Liver (tissue), 9 donors: ENCODE measurements around the gene MBNL2. TPM values are rescaled to one million over a fixed set of nuclear protein-coding genes. Genes with fewer than 3 reads are reported as not detected.
A peak's percentile ranks its signal among the peaks of the same experiment; 100 is the strongest.

Experiments
- DNase-seq: peaks from one replicate; pipeline ENCODE4 v3.0.0-alpha.2; 2017; ENCODE audit warnings: low spot score
- H3K27ac ChIP-seq, 2 donors: one replicate each; pipeline ENCODE4 v1.7.0; 2013; ENCODE audit warnings: inconsistent platforms in 2 of 2, low read length in 2 of 2, control low read depth in 1 of 2, low read depth in 1 of 2, mild to moderate bottlenecking in 1 of 2
- H3K27me3 ChIP-seq, 4 donors: one replicate each; pipeline versions ENCODE4 v1.6.1 to v1.7.0; 2013; ENCODE audit warnings: low read length in 3 of 4, inconsistent platforms in 1 of 4, mild to moderate bottlenecking in 1 of 4, moderate library complexity in 1 of 4; ENCODE audit not compliant: control insufficient read depth in 4 of 4, insufficient read depth in 4 of 4
- H3K36me3 ChIP-seq, 4 donors: one replicate each; pipeline versions ENCODE4 v1.6.1 to v1.7.0; 2013; ENCODE audit warnings: low read length in 3 of 4, mild to moderate bottlenecking in 3 of 4, low read depth in 1 of 4, moderate library complexity in 1 of 4; ENCODE audit not compliant: control insufficient read depth in 4 of 4, insufficient read depth in 3 of 4
- H3K4me1 ChIP-seq, 4 donors: one replicate each; pipeline versions ENCODE4 v1.6.1 to v1.7.0; 2013; ENCODE audit warnings: low read length in 3 of 4, mild to moderate bottlenecking in 3 of 4, moderate library complexity in 1 of 4; ENCODE audit not compliant: control insufficient read depth in 4 of 4, insufficient read depth in 4 of 4
- H3K4me3 ChIP-seq, 3 donors: one replicate each; pipeline versions ENCODE4 v1.6.1 to v1.7.0; 2013; ENCODE audit warnings: low read length in 3 of 3, control low read depth in 1 of 3, low read depth in 1 of 3, mild to moderate bottlenecking in 1 of 3
- H3K9ac ChIP-seq, 2 donors: one replicate each; pipeline ENCODE4 v1.7.0; 2013; ENCODE audit warnings: low read length in 2 of 2, mild to moderate bottlenecking in 2 of 2, moderate library complexity in 2 of 2, control low read depth in 1 of 2, low read depth in 1 of 2
- H3K9me3 ChIP-seq, 4 donors: one replicate each; pipeline versions ENCODE4 v1.6.1 to v1.7.0; 2013; ENCODE audit warnings: low read length in 3 of 4; ENCODE audit not compliant: control insufficient read depth in 4 of 4
- EGR1 ChIP-seq, 2 donors: IDR thresholded peaks; 2 replicates each; pipeline ENCODE4 v1.6.1; 2016 to 2018; ENCODE audit warnings: antibody characterized with exemption in 2 of 2, low read depth in 2 of 2
- FOXA1 ChIP-seq: IDR thresholded peaks from 2 replicates; pipeline ENCODE4 v1.6.1; 2016; ENCODE audit warnings: antibody characterized with exemption
- FOXA2 ChIP-seq: IDR thresholded peaks from 2 replicates; pipeline ENCODE4 v1.6.1; 2016; ENCODE audit warnings: antibody characterized with exemption
- GABPA ChIP-seq, 2 donors: IDR thresholded peaks in 1 of 2; conservative IDR thresholded peaks in 1 of 2; 2 replicates each; pipeline ENCODE4 v1.6.1; 2016; ENCODE audit warnings: antibody characterized with exemption in 2 of 2, mild to moderate bottlenecking in 1 of 2, moderate library complexity in 1 of 2
- HNF4A ChIP-seq, 2 donors: conservative IDR thresholded peaks; 2 replicates each; pipeline ENCODE4 v1.6.1; 2016; ENCODE audit warnings: antibody characterized with exemption in 2 of 2, mild to moderate bottlenecking in 2 of 2
- HNF4G ChIP-seq: IDR thresholded peaks from 2 replicates; pipeline ENCODE4 v1.6.1; 2016; ENCODE audit warnings: antibody characterized with exemption
- JUND ChIP-seq, 2 donors: IDR thresholded peaks; 2 replicates each; pipeline ENCODE4 v1.6.1; 2016; ENCODE audit warnings: antibody characterized with exemption in 2 of 2
- NR2F2 ChIP-seq: IDR thresholded peaks from 2 replicates; pipeline ENCODE4 v1.6.1; 2016; ENCODE audit warnings: antibody characterized with exemption
- RAD21 ChIP-seq, 2 donors: IDR thresholded peaks; 2 replicates each; pipeline ENCODE4 v1.6.1; 2016; ENCODE audit warnings: antibody characterized with exemption in 2 of 2, mild to moderate bottlenecking in 2 of 2
- RXRA ChIP-seq, 2 donors: IDR thresholded peaks; 2 replicates each; pipeline ENCODE4 v1.6.1; 2017 to 2018; ENCODE audit warnings: antibody characterized with exemption in 2 of 2, mild to moderate bottlenecking in 1 of 2
- SP1 ChIP-seq: IDR thresholded peaks from 2 replicates; pipeline ENCODE4 v1.6.1; 2018; ENCODE audit warnings: antibody characterized with exemption, mild to moderate bottlenecking
- TAF1 ChIP-seq: conservative IDR thresholded peaks from 2 replicates; pipeline ENCODE4 v1.6.1; 2016; ENCODE audit warnings: antibody characterized with exemption, mild to moderate bottlenecking
- YY1 ChIP-seq: IDR thresholded peaks from 2 replicates; pipeline ENCODE4 v1.6.1; 2016; ENCODE audit warnings: antibody characterized with exemption, mild to moderate bottlenecking
- WGBS: extraction: QIAGEN DNeasy Blood & Tissue Kit; methylation state at CpG from one replicate; pipeline ENCODE4 v1.1.7; 2013; 5-methylcytosine and 5-hydroxymethylcytosine counted together
- polyA plus RNA-seq, 2 donors: library from polyadenylated mRNA; stranded (reverse) in 1 of 2; unstranded in 1 of 2; fragments of 200-250 nt in 1 of 2; fragments of >200 nt in 1 of 2; fragmentation: Nextera tagmentation in 1 of 2; extraction: Ambion mirVana in 1 of 2; gene quantifications; one replicate each; pipeline versions ENCODE4 v1.2.1 to v1.2.3, GENCODE V29; 2013 to 2015
- total RNA-seq, 2 donors: library from RNA; depleted of rRNA; stranded (reverse); fragments of >200 nt; gene quantifications; one replicate each; pipeline ENCODE4 v1.2.3, GENCODE V29; 2014
- TF ChIP-seq, protein P1 (sequence below): IDR thresholded peaks from 2 replicates; pipeline ENCODE4 v1.6.1; 2016; ENCODE audit warnings: antibody characterized with exemption, mild to moderate bottlenecking
- TF ChIP-seq, protein P2 (sequence below): IDR thresholded peaks from 2 replicates; pipeline ENCODE4 v1.6.1; 2016; ENCODE audit warnings: antibody characterized with exemption
- TF ChIP-seq, protein P3 (sequence below): fragments of 150-350 bp; IDR thresholded peaks from 2 replicates; pipeline ENCODE4 v1.5.1; 2017; ENCODE audit warnings: improper control_type of control experiment, low read depth, low read length; ENCODE audit not compliant: missing input control
- TF ChIP-seq, protein P4 (sequence below): IDR thresholded peaks from 2 replicates; pipeline ENCODE4 v1.6.1; 2016; ENCODE audit warnings: antibody characterized with exemption
- TF ChIP-seq, protein P5 (sequence below): IDR thresholded peaks from 2 replicates; pipeline ENCODE4 v1.6.1; 2016; ENCODE audit warnings: antibody characterized with exemption
- donor health status: healthy.
- donor health status: healthy.
- donor health status: healthy.
- donor health status: healthy.
- donor health status: healthy.

Gene MBNL2
- total and polyA plus RNA-seq, 4 donors: 16.0 to 49.6 (median 36.8) TPM

DNA sequence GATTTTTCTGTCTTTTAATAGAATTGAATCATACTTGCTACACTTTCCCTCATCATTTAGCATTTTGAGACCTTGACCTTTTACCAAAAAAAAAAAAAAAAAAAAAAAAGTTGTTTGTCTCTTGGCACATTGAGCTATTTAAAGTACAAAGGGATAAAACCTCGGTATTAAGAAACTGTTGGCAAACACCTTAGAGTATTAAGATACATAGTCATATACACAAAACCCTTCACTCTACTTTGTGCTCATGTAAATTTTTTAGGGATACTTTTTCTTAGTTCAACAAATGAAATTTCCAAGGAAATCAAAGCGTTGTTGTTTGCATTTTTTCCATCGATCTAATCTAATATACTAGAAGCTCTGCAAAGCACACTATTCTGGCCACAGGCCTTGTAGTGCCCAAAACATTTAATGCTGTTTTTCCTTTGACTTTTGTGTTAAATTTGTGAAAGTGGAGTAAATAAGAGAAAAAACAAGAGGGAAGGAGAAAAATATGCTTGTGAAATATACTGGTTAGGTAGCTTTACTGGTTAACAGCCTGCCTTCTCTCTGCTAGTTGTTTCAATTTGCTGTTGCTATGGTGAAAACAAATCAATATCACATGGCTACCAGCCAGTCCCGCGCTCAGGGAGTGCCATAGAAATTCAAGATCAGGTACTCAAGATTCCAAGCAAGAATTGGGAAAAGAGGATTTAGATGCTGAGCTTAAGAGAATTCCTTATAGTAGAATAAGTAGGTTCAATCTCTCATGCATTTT is 2.6 kb downstream of the MBNL2 start:
- TF ChIP-seq RAD21 (IDR thresholded peaks at IDR 0.05): no peak
- TF ChIP-seq RXRA (IDR thresholded peaks at IDR 0.05): peak; percentile 3 to 10
- TF ChIP-seq HNF4G: no peak
- TF ChIP-seq, protein P1, sequence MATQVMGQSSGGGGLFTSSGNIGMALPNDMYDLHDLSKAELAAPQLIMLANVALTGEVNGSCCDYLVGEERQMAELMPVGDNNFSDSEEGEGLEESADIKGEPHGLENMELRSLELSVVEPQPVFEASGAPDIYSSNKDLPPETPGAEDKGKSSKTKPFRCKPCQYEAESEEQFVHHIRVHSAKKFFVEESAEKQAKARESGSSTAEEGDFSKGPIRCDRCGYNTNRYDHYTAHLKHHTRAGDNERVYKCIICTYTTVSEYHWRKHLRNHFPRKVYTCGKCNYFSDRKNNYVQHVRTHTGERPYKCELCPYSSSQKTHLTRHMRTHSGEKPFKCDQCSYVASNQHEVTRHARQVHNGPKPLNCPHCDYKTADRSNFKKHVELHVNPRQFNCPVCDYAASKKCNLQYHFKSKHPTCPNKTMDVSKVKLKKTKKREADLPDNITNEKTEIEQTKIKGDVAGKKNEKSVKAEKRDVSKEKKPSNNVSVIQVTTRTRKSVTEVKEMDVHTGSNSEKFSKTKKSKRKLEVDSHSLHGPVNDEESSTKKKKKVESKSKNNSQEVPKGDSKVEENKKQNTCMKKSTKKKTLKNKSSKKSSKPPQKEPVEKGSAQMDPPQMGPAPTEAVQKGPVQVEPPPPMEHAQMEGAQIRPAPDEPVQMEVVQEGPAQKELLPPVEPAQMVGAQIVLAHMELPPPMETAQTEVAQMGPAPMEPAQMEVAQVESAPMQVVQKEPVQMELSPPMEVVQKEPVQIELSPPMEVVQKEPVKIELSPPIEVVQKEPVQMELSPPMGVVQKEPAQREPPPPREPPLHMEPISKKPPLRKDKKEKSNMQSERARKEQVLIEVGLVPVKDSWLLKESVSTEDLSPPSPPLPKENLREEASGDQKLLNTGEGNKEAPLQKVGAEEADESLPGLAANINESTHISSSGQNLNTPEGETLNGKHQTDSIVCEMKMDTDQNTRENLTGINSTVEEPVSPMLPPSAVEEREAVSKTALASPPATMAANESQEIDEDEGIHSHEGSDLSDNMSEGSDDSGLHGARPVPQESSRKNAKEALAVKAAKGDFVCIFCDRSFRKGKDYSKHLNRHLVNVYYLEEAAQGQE: no peak
- TF ChIP-seq, protein P2, sequence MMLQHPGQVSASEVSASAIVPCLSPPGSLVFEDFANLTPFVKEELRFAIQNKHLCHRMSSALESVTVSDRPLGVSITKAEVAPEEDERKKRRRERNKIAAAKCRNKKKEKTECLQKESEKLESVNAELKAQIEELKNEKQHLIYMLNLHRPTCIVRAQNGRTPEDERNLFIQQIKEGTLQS: peak; percentile 28
- peak in 1 of 2 donors; percentile 5 for TF ChIP-seq EGR1 (IDR thresholded peaks at IDR 0.05; ENCODE audit: low read depth in 2 of 2)
- no peak for TF ChIP-seq SP1
- peak in 1 of 2 donors; percentile 10 for TF ChIP-seq JUND (IDR thresholded peaks at IDR 0.05)
- H3K9me3 ChIP-seq: no peaks in the 10 kb centered on the region
- H3K4me3 ChIP-seq: peak overlapping the region; percentile 74 to 98 (median 96)
- peaks cover 10 to 42% (median 34%) of the 10 kb centered on the region in 4 donors for H3K4me1 ChIP-seq
- peak overlapping the region; percentile 99 to 100 for H3K9ac ChIP-seq
- peaks cover 0 to 1% (median 0%) of the 10 kb centered on the region in 4 donors for H3K36me3 ChIP-seq
- peak overlapping the region; percentile 97 to 99 for H3K27ac ChIP-seq
- DNase-seq: peak; percentile 59
- H3K27me3 ChIP-seq: no peaks in the 10 kb centered on the region
- WGBS: 8% methylated on average over 5 of the region's 5 CpGs

DNA sequence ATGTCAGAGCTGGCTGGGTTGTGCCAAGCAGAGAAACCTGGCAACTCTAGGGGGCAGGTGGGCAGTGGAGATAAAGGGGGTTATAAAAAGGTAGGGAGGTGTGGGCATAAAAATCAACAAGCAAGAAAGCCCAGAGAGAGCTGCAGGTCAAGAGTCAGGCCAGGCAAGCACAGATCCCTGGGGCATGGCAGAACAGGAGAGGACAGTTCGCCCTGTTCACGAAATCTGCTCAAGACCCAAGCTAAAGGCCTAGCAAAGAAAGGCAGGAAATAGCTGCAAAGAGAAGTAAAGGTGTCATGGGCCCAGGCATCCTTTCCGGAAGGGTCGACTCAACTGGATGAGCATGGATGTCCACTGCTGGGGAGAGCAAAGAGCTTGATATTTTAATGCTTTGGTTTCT is 3.4 kb downstream of the MBNL2 start:
- no peaks in the 10 kb centered on the region for H3K9me3 ChIP-seq
- peak overlapping the region; percentile 97 to 99 for H3K27ac ChIP-seq
- WGBS: 49% methylated on average over 4 of the region's 4 CpGs
- peak overlapping the region; percentile 4 to 99 for H3K9ac ChIP-seq
- peaks cover 0 to 1% (median 0%) of the 10 kb centered on the region in 4 donors for H3K36me3 ChIP-seq
- TF ChIP-seq YY1 (no peak), RAD21 (IDR thresholded peaks at IDR 0.05) (no peak), SP1 (no peak), FOXA2 (no peak), HNF4G (no peak), EGR1 (IDR thresholded peaks at IDR 0.05; ENCODE audit: low read depth in 2 of 2) (no peak), NR2F2 (no peak), RXRA (IDR thresholded peaks at IDR 0.05) (no peak), HNF4A (conservative IDR thresholded peaks at IDR 0.05) (no peak), JUND (IDR thresholded peaks at IDR 0.05) (no peak), GABPA (IDR thresholded peaks at IDR 0.05 in 1 of 2, conservative IDR thresholded peaks at IDR 0.05 in 1 of 2) (no peak), FOXA1 (no peak), TAF1 (no peak)
- TF ChIP-seq, protein P3, sequence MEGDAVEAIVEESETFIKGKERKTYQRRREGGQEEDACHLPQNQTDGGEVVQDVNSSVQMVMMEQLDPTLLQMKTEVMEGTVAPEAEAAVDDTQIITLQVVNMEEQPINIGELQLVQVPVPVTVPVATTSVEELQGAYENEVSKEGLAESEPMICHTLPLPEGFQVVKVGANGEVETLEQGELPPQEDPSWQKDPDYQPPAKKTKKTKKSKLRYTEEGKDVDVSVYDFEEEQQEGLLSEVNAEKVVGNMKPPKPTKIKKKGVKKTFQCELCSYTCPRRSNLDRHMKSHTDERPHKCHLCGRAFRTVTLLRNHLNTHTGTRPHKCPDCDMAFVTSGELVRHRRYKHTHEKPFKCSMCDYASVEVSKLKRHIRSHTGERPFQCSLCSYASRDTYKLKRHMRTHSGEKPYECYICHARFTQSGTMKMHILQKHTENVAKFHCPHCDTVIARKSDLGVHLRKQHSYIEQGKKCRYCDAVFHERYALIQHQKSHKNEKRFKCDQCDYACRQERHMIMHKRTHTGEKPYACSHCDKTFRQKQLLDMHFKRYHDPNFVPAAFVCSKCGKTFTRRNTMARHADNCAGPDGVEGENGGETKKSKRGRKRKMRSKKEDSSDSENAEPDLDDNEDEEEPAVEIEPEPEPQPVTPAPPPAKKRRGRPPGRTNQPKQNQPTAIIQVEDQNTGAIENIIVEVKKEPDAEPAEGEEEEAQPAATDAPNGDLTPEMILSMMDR: no peak
- TF ChIP-seq, protein P4, sequence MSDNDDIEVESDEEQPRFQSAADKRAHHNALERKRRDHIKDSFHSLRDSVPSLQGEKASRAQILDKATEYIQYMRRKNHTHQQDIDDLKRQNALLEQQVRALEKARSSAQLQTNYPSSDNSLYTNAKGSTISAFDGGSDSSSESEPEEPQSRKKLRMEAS: no peak
- TF ChIP-seq, protein P2: no peak
- TF ChIP-seq, protein P1: no peak
- TF ChIP-seq, protein P5, sequence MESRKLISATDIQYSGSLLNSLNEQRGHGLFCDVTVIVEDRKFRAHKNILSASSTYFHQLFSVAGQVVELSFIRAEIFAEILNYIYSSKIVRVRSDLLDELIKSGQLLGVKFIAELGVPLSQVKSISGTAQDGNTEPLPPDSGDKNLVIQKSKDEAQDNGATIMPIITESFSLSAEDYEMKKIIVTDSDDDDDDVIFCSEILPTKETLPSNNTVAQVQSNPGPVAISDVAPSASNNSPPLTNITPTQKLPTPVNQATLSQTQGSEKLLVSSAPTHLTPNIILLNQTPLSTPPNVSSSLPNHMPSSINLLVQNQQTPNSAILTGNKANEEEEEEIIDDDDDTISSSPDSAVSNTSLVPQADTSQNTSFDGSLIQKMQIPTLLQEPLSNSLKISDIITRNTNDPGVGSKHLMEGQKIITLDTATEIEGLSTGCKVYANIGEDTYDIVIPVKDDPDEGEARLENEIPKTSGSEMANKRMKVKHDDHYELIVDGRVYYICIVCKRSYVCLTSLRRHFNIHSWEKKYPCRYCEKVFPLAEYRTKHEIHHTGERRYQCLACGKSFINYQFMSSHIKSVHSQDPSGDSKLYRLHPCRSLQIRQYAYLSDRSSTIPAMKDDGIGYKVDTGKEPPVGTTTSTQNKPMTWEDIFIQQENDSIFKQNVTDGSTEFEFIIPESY: no peak
- H3K27me3 ChIP-seq: no peaks in the 10 kb centered on the region
- H3K4me3 ChIP-seq: peak overlapping the region; percentile 74 to 98 (median 96)
- peaks cover 15 to 50% (median 36%) of the 10 kb centered on the region in 4 donors for H3K4me1 ChIP-seq
- no peak for DNase-seq
